IPS-NIHi11 (cell line): ENCODE measurements around the gene PRMT7.

ENCODE experiments used
- DNase-seq: peaks from one replicate; pipeline ENCODE4 v3.0.0; 2012; ENCODE audit warnings: mixed read lengths, low spot score

PRMT7 gene

DNA sequence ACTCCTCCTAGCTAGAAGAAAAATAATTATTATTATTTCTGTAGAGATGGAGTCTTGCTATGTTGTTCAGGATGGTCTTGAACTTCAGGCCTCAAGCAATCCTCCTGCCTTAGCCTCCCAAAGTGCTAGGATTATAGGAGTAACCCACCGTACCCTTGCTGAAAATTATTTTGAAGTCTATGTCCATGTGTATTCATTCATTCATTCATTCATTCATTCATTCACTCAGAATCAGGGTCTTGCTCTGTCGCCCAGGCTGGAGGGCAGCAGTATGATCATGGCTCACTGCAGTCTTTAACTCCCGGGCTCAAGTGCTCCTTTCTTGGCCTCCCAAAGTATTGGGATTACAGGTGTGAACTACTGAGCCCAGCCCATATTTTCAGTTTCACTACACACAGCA, 4.2 kb upstream of the PRMT7 start:
- no peak for DNase-seq

DNA sequence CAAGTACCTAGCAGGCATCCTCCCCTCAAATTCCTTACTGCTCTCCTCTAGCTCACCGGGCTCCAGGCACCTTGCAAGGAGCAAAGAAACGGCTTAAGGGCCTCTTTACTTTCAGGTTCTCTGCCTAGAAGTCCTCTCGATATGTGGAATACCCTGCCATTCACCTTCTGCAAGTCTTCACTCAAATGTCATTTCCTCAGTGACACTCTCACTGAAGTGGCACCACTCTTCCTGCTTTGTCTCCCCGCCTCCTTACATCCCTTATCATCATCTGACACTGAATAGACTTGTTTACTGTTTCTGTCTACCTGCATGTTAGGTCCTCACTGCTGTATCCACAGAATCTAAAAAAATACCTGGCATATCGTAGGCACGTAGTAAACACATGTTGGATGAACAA, 1.0 kb upstream of the PRMT7 start:
- DNase-seq, result no peak

DNA sequence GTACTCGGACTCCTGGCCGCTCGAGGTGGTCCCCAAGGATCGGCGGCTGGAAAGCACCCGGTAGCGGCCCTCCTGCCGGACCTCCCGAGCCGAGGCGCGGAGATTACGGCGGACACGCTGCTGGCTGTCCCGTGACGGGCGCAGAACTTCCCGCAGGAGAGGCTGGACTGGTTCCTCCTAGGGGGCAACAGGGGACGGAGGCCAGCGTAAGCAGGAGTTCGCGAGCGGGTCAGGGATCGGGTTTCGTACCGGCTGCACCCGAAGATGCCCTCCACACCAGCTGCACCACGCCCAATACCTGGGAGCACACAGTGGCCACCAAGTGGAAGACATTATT, 414 bp upstream of the PRMT7 start:
- peak; percentile 83 for DNase-seq

GRCh38 chr16:68313116-68313515, 2.3 kb downstream of the PRMT7 start:
- no peak for DNase-seq

DNA sequence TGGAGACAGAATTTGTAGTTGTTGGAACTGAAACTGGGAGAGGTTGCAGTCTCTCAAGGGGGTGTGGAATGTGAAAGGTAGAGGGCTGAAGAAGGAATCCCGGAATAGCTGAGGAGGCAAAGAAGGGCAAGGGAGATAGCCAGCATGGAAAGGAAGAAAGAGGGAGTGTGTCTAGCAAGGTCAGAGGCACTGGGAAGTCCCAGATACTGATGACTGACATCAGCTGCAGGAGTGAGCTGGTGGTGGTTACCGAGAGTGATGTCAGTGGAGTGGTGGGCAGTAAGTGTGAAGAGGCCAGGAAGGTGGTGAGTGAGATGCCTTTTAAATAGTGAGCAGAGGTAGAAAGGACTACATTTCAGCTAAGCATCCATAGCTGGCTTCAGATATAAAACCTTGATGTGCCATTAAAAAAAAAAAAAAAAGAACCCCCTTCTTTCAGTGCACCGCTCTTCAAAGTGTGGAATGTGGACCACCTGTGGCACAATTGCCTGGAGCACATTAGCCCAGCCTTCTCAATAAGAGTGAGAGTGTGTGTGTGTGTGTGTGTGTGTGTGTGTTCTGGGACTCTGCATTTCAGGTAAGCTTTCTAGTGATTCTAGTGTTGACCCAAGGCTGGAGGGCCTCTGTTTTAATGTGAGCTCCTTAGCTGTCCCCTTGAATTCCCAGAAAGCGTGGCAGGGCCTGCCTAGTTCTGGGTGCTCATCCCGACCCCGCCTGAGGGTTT, 8.5 kb downstream of the PRMT7 start:
- DNase-seq, result no peak

GRCh38 chr16:68324336-68324735, 13.5 kb downstream of the PRMT7 start:
- DNase-seq, result no peak

GRCh38 chr16:68324780-68325357, 14.1 kb downstream of the PRMT7 start:
- no peak for DNase-seq

- peak; percentile 93 for DNase-seq
Observed at GRCh38 chr16:68328151-68328859, 17.5 kb downstream of the PRMT7 start.

GRCh38 chr16:68328860-68329390, 18.1 kb downstream of the PRMT7 start:
- DNase-seq, result no peak

GRCh38 chr16:68331879-68332410, 21.1 kb downstream of the PRMT7 start:
- no peak for DNase-seq

DNA sequence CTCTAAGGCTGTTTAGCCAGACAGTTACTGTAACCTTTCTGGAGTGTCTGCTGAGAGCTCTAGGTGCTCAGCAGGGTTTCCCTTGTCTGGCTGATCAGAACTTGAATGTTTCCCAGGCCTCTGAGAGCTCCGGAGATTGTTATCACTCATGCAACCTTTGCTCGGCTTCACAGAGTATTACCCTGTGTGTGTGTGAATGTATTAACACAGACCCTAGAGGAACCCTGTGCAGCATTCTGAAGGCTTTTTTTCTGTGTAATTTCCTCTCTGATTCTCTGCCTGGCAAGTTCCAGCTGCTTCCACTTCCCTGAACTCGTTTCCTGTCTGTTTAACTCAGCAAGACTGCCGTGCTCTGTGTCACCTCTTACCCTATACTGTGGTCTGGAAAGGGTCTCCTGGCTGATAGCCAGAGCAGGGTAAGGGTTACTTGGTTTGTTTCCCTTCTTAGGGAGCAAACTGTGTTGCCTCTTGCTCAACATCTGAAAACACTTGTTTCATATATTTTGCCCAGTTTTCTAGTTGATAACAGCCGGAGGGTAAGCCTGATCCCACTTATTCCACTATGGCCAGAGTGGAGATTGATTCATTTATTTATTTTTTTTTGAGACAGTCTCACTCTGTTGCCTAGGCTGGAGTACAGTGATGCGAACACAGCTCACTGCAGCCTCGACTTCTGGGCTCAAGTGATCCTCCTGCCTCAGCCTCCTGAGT, 21.7 kb downstream of the PRMT7 start:
- no peak for DNase-seq

DNA sequence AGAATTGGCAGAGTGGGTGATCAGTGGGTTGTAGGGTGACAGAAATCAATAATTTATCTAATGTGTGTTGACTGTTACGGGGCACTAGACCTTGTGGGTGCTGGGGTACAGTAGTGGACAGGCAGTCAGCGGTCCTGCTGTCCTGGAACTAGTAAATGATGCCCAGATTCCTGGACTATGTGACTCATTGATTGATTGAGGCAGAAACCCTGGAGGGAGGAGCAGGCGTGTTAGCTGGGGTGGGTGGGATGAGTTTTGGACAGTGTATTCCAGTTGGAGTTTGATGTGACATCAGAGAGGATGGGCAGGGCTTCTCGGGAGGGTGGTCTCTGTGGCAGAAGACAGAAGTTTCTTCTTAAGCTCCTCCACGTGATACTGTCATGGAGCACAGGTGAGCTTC, 24.4 kb downstream of the PRMT7 start:
- DNase-seq, result no peak

DNA sequence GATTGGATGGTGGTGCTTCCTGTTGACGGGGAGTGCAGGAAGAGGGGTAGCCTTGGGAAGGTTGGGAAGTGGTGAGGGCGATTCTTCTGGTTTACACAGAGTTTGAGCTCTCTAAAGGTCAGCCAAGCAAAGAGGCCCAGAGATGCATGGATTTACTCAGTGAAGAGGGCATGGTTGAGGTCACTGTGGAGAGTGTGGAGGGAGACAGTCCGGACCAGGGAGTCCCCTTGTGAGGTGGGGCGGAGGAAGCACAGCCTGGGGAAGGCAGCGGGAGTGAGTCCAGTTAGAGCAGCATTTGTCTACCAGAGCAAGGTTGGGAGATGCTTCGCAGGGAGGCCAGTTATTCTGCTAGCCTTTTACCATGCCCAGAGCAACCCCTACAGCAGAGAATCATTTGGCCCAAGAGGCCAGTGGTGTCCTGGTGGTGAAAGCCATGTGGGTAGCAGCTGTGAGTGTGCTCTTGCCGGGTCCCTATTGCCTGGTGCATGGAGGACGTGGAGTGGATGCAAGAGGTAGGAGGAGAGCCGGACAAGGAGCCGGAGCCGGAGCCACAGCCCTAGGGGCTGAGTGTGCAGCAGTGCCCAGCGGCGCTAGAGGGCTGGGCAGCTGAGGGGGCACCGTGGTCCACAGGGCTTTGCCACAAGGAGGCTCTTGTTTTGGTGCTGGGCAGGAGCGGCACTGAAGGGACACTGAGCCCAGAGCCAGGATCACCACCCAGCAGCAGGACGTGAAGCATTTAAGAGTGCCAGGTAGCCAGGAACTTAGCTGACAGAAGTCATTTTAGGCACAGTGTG, 27.7 kb downstream of the PRMT7 start:
- no peak for DNase-seq

GRCh38 chr16:68339214-68339613, 28.4 kb downstream of the PRMT7 start:
- DNase-seq, result no peak

DNA sequence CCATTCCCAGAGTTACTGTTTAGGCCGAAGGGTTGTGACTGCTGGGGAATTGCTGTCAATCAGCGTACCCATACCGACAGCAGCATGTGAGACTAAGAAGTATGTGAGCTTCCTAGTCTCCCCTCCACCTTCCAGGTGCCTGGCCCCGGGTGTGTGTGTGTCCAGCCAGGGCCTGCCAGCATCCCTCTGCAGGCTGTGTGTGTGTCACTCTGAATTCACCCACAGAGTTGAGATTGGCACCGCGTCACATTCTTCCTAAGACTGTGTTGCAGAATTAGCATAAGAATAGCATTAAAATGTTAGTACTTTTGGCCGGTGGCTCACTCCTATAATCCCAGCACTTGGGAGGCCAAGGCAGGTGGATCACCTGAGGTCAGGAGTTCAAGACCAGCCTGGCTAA, 31.8 kb downstream of the PRMT7 start:
- no peak for DNase-seq

DNA sequence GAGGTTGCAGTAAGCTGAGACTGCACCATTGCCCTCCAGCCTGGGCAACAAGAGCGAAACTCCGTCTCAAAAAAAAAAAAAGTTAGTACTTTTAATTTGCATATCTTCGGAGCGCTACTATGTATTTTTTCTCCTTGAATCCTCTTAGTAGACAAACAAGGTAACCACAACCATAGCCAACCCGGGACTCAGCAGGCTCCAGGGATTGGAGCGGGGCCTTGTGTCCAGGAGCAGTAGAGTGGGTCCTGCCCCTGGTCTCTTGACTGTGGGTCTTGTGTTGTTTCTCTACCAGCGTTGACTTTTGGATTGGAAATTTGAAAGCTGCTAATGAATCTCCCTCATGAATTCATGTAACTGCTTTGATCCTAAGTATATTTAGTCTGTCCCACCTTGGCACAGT, 32.3 kb downstream of the PRMT7 start:
- no peak for DNase-seq

DNA sequence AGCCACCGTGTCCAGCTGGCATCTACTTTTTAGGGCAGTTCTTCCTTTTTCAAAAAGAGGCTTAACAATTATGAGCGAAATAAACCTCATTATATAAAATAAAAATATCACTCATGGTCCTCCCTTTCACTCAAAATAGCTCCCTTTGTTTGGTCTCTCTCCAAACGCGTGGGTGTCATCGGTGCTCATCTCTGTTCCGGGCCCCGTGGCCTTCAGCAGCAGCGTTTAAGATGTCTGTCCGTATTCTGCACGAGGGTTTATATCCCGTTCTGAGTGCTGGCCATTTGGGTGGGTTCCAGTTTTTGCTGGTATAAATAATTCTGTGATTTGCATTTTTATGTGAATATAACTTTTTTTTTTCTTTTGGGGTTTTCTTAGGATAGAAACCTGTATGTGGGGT, 33.4 kb downstream of the PRMT7 start:
- DNase-seq, result no peak

- DNase-seq, result no peak
Observed at GRCh38 chr16:68345351-68345810, 34.6 kb downstream of the PRMT7 start.

GRCh38 chr16:68345958-68346635, 35.3 kb downstream of the PRMT7 start:
- no peak for DNase-seq

DNA sequence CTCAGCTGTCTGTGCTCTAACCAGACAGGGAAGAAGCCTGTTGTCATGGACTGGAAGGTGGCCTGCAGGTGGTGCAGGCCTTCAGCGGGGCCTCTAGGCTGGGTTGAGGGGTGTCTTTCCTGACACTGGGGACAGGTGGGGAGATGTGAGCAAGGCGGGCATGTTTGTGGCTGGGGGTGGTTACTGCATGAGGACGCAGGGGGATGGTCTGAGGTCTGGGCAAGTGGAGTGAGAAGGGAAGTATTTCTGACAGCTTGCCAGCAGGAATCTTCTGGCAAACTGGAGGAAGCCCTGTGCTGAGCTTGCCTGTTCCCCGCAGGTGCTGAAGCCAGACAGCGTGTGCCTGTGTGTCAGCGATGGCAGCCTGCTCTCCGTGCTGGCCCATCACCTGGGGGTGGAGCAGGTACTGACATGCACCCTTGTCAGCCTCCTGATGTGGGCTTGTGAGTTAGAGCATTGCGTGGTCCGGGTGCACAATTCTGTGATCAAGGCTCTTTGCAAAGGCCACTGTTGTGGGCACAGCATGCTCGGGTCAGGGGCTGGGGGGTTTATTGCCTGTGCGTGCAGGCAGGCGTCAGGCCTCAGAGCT, 36.2 kb downstream of the PRMT7 start:
- DNase-seq, result no peak
